Stomach (tissue), 9 donors: ENCODE measurements around the gene TC2N. TPM values are rescaled to one million over a fixed set of nuclear protein-coding genes. Genes with fewer than 3 reads are reported as not detected.
"Not testable (repeated sequence)": the region's sequence is repeated elsewhere in the genome, so short reads cannot be mapped to it uniquely, and the experiment has no call there.

ENCODE experiments used
- DNase-seq, 2 donors: peaks; one replicate each; pipeline versions ENCODE4 v3.0.0 to v3.0.0-alpha.2; 2013 to 2019
- H3K27ac ChIP-seq, 5 donors: fragments of 200-600 bp in 4 of 5; sonication (generic) in 4 of 5; one replicate each; pipeline ENCODE4 v1.5.1; 2013 to 2019; ENCODE audit warnings: mild to moderate bottlenecking in 1 of 5, moderate library complexity in 1 of 5
- H3K27me3 ChIP-seq, 3 donors: fragments of 200-600 bp; sonication (generic); one replicate each; pipeline ENCODE4 v1.5.1; 2017 to 2019; ENCODE audit warnings: mixed run types in 1 of 3
- H3K36me3 ChIP-seq, 4 donors: fragments of 200-600 bp; sonication (generic); 1 replicate in 3 of 4; 2 replicates in 1 of 4; pipeline ENCODE4 v1.5.1; 2016 to 2019
- H3K4me1 ChIP-seq, 4 donors: fragments of 200-600 bp; sonication (generic); one replicate each; pipeline ENCODE4 v1.5.1; 2016 to 2019
- H3K4me3 ChIP-seq, 4 donors: fragments of 200-600 bp; sonication (generic) in 3 of 4; one replicate each; pipeline ENCODE4 v1.5.1; 2016 to 2019; ENCODE audit warnings: mild to moderate bottlenecking in 1 of 4
- H3K9me3 ChIP-seq, 4 donors: fragments of 200-600 bp; sonication (generic); one replicate each; pipeline ENCODE4 v1.5.1; 2016 to 2019
- EP300 ChIP-seq: sonication (generic); formaldehyde crosslinking; IDR thresholded peaks from one replicate; pipeline ENCODE4 v1.6.1; 2017; ENCODE audit warnings: antibody characterized with exemption
- POLR2A ChIP-seq, 4 donors: fragments of 450-650 bp; IDR thresholded peaks; one replicate each; pipeline ENCODE4 v1.6.1; 2016; ENCODE audit warnings: antibody characterized with exemption in 4 of 4, control low read depth in 2 of 4, mild to moderate bottlenecking in 1 of 4, moderate library complexity in 1 of 4
- POLR2AphosphoS5 ChIP-seq, 3 donors: sonication (generic); formaldehyde crosslinking; IDR thresholded peaks; one replicate each; pipeline ENCODE4 v1.6.1; 2016; ENCODE audit warnings: antibody characterized with exemption in 3 of 3
- WGBS, 5 donors: extraction: QIAGEN DNeasy Blood & Tissue Kit in 3 of 5; methylation state at CpG; one replicate each; pipeline versions ENCODE4 v1.1.5 to v1.1.7; 2013 to 2018; 5-methylcytosine and 5-hydroxymethylcytosine counted together
- intact Hi-C: fragments of 100-400 bp; cut with DNase I; formaldehyde crosslinking; loops from one replicate; pipeline ENCODE4 v1.15.1; 2023; ENCODE audit warnings: low total_unique reads
- polyA plus RNA-seq, 3 donors: library from polyadenylated mRNA; stranded (reverse); fragments of 200-250 nt; gene quantifications; one replicate each; pipeline ENCODE4 v1.2.3, GENCODE V29; 2013
- total RNA-seq, 5 donors: library from RNA; depleted of rRNA; stranded (reverse); fragments of >200 nt; gene quantifications; one replicate each; pipeline versions ENCODE4 v1.1.0 to v1.2.3, GENCODE V29; 2014 to 2016
- TF ChIP-seq, protein P1 (sequence below), 7 experiments: fragments of 450-650 bp in 4 of 7; fragments of 200-600 bp in 3 of 7; sonication (generic) in 3 of 7; IDR thresholded peaks; one replicate each; pipeline ENCODE4 v1.5.1; 2016 to 2019; ENCODE audit warnings: antibody characterized with exemption in 7 of 7, control low read depth in 2 of 7, mild to moderate bottlenecking in 1 of 7
- donor health status: healthy with polysubstance abuse.
- donor health status: Bipolar disorder and iron deficiency.
- donor health status: healthy.

TC2N gene
- total and polyA plus RNA-seq, 8 donors: 15.6 to 162 (median 70.1) TPM

DNA sequence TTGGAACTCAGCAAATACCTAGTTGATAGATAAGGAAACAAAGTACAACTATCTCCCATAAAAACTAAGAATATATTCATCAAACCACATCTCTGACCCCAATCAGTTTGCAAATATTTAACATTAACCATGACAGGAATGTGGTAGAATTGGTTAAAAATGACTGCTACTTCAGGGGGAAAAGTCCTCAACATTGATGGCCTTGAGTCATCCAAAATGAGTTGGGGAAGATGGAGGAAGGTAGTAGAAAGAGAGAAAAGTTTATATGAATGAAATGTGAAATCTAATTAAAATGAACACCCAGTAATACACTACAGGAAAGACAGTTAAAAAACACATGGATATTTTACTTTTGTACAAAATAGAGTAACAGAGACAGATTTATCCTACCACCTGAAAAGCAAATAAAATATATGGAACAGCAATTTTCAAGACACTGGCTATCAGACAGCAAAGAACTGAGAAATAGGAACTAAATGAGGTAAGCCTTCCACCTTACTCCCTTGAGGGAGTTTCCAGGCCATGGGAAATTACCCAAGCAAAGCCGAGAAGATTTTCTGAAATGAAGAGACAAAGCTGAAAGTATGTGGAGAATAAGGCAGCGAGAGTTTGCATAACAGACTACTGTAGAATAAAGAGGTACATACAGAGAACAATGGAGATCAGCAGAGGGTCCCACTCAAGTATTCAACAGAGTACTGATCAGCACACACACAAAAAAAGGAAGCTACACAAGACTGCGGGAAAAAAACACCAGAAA is 49.6 kb downstream of the TC2N start:
- no peak overlapping the region for H3K4me3 ChIP-seq
- H3K9me3 ChIP-seq: no peaks in the 10 kb centered on the region
- peaks cover 0 to 15% (median 0%) of the 10 kb centered on the region in 4 donors for H3K4me1 ChIP-seq
- peaks cover 0 to 7% (median 5%) of the 10 kb centered on the region in 4 donors for H3K36me3 ChIP-seq
- 80 to 89% (median 85%) methylated on average over 3 of the region's 3 CpGs for WGBS, 5 donors
- no peaks in the 10 kb centered on the region for H3K27me3 ChIP-seq
- no peak overlapping the region for H3K27ac ChIP-seq
- TF ChIP-seq POLR2A (IDR thresholded peaks at IDR 0.05) (no peak), EP300 (no peak), POLR2AphosphoS5 (IDR thresholded peaks at IDR 0.05) (no peak)
- TF ChIP-seq, protein P1, sequence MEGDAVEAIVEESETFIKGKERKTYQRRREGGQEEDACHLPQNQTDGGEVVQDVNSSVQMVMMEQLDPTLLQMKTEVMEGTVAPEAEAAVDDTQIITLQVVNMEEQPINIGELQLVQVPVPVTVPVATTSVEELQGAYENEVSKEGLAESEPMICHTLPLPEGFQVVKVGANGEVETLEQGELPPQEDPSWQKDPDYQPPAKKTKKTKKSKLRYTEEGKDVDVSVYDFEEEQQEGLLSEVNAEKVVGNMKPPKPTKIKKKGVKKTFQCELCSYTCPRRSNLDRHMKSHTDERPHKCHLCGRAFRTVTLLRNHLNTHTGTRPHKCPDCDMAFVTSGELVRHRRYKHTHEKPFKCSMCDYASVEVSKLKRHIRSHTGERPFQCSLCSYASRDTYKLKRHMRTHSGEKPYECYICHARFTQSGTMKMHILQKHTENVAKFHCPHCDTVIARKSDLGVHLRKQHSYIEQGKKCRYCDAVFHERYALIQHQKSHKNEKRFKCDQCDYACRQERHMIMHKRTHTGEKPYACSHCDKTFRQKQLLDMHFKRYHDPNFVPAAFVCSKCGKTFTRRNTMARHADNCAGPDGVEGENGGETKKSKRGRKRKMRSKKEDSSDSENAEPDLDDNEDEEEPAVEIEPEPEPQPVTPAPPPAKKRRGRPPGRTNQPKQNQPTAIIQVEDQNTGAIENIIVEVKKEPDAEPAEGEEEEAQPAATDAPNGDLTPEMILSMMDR (IDR thresholded peaks at IDR 0.05): no peak
- intact Hi-C loops: no loop called here
- no peak for DNase-seq

DNA sequence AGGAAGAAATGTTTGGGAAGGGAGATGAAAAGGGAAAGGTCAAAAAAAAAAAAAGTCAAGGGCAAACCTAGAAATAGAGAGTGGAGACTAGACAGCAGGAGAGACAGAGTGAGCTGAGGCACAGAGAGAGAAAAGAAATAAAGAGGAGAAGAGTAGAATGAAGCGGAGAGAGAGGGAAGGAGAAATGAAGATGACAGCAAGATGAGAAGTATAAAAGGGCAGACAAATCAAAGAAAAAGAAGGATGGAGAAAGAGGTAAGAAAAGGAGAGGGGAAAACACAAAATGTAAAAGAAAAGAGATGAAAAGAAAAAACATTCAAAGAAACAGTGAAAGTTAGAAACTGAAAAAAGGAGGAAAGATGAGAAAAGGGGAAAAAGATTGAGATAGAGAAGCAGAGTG is 53.0 kb downstream of the TC2N start:
- peaks cover 0 to 15% (median 0%) of the 10 kb centered on the region in 4 donors for H3K4me1 ChIP-seq
- intact Hi-C loops: no loop called here
- no peak overlapping the region for H3K27ac ChIP-seq
- TF ChIP-seq EP300 (no peak), POLR2A (IDR thresholded peaks at IDR 0.05) (no peak), POLR2AphosphoS5 (IDR thresholded peaks at IDR 0.05) (no peak)
- TF ChIP-seq, protein P1 (IDR thresholded peaks at IDR 0.05): no peak
- DNase-seq: no peak
- no peak overlapping the region for H3K4me3 ChIP-seq
- no peaks in the 10 kb centered on the region for H3K9me3 ChIP-seq
- no peaks in the 10 kb centered on the region for H3K27me3 ChIP-seq
- H3K36me3 ChIP-seq: peaks cover 14 to 41% (median 38%) of the 10 kb centered on the region in 4 donors
- 91 to 100% (median 95%) methylated on average over 1 of the region's 1 CpG for WGBS, 5 donors

DNA sequence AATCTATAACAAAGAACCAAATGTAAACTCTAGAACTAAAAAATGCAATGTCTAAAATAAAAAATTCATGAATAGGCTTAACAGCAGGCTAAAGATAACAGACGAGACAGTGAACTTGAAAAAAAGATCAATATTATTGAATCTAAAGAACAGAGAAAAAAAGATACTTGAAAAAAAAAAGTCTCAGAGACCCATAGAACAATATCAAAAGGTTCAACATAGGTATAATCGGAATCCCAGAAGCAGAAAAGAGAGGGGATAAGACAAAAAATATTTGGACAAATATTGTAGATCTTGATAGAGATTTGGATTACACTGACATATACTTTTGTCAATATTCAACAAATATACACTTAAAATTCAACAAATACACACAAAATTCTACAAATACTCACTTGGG is 56.6 kb downstream of the TC2N start:
- TF ChIP-seq POLR2AphosphoS5 (IDR thresholded peaks at IDR 0.05) (no peak), EP300 (no peak), POLR2A (IDR thresholded peaks at IDR 0.05) (no peak)
- TF ChIP-seq, protein P1 (IDR thresholded peaks at IDR 0.05): no peak
- H3K9me3 ChIP-seq: peaks cover 0 to 23% (median 18%) of the 10 kb centered on the region in 4 donors
- no peaks in the 10 kb centered on the region for H3K27me3 ChIP-seq
- no peak for DNase-seq
- H3K4me1 ChIP-seq: peaks cover 0 to 5% (median 0%) of the 10 kb centered on the region in 4 donors
- 95 to 98% (median 96%) methylated on average over 2 of the region's 2 CpGs for WGBS, 5 donors
- H3K4me3 ChIP-seq: no peak overlapping the region
- intact Hi-C loops: no loop called here
- H3K27ac ChIP-seq: no peak overlapping the region
- H3K36me3 ChIP-seq: peaks cover 33 to 75% (median 72%) of the 10 kb centered on the region in 4 donors

DNA sequence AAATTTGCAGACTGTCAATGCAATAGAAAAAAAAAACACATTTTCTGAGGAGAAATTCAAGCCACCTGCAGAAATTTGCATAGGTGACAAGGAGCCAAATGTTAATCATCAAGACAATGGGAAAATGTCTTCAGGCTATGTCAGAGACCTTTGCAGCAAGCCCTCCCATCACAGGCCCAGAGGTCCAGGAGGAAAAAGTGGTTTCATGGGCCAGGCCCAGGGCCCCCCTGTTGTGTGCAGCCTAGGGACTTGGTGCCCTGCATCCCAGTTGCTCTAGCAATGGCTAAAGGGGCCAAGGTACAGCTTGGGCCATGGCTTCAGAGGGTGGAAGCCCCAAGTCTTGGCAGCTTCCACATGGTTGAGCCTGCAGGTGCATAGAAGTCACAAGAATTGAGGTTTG is 60.6 kb downstream of the TC2N start:
- DNase-seq: no peak
- Histone ChIP-seq H3K4me3 (no peak overlapping the region), H3K27me3 (no peaks in the 10 kb centered on the region), H3K36me3 (peaks cover 30 to 72% (median 68%) of the 10 kb centered on the region in 4 donors), H3K27ac (no peak overlapping the region), H3K4me1 (no peaks in the 10 kb centered on the region), H3K9me3 (peaks cover 0 to 24% (median 18%) of the 10 kb centered on the region in 4 donors)
- intact Hi-C loops: no loop called here
- TF ChIP-seq POLR2AphosphoS5 (IDR thresholded peaks at IDR 0.05) (no peak), EP300 (no peak), POLR2A (IDR thresholded peaks at IDR 0.05) (no peak)
- TF ChIP-seq, protein P1 (IDR thresholded peaks at IDR 0.05): no peak

DNA sequence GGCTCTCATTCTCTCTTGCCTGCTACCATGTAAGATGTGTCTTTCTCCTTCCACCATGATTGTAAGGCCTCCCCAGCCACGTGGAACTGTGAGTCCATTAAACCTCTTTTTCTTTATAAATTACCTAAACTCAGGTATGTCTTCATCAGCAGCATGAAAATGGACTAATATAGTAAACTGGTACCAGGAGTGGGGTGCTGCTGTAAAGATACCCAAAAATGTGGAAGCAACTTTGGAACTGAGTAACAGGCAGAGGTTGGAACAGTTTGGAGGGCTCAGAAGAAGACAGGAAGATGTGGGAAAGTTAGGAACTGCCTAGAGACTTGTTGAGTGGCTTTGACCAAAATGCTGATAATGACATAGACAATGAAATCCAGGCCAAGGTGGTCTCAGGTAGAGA is 61.2 kb downstream of the TC2N start:
- DNase-seq, H3K4me1 ChIP-seq, H3K27ac ChIP-seq, intact Hi-C loops, H3K27me3 ChIP-seq, H3K4me3 ChIP-seq: not testable (repeated sequence)
- Histone ChIP-seq H3K9me3 (peaks cover 0 to 24% (median 18%) of the 10 kb centered on the region in 4 donors), H3K36me3 (peaks cover 24 to 69% (median 62%) of the 10 kb centered on the region in 4 donors)
- WGBS, 5 donors: 73 to 92% (median 84%) methylated on average over 1 of the region's 1 CpG
